Measurements from ENCODE around the gene KLHL29. TPM values are rescaled to one million over a fixed set of nuclear protein-coding genes. Genes with fewer than 3 reads are reported as not detected.

The KLHL29 gene
- total RNA-seq, 1 donor from 2014 or later, result 2.2 TPM

- peak; percentile 30 to 86 for DNase-seq (ENCODE audit: low read depth in 2 of 2)
Measured at GRCh38 chr2:23757686-23758433, 372.9 kb downstream of the KLHL29 start.
